ENCODE data around the gene MPRIP.

- TF ChIP-seq POLR2AphosphoS5 (IDR thresholded peaks at IDR 0.05; ENCODE audit: low read depth, low read length) (no peak), REST (IDR thresholded peaks at IDR 0.05; ENCODE audit: insufficient read depth in 1 of 2, low read depth in 2 of 2, low read length in 2 of 2) (no peak), FOXP2 (optimal IDR thresholded peaks at IDR 0.05; ENCODE audit: borderline replicate concordance, extremely low read depth, extremely low read length, insufficient read depth) (no peak), TAF1 (IDR thresholded peaks at IDR 0.05; ENCODE audit: borderline replicate concordance, insufficient read depth, low read length) (no peak), SIN3A (IDR thresholded peaks at IDR 0.05; ENCODE audit: borderline replicate concordance, insufficient read depth, low read length) (no peak)
These were observed 37.9 kb downstream of the MPRIP start for GRCh38 chr17:17080181-17080631.
